ENCODE measurements around the gene UFM1. TPM values are rescaled to one million over a fixed set of nuclear protein-coding genes. Genes with fewer than 3 reads are reported as not detected.

The UFM1 gene
- total and polyA plus RNA-seq, 11 donors, result 14.6 to 40.8 (median 27.9) TPM

- H3K36me3 ChIP-seq, result no peaks in the 10 kb centered on the region
- no peaks in the 10 kb centered on the region for H3K4me1 ChIP-seq
- TF ChIP-seq, protein P1, sequence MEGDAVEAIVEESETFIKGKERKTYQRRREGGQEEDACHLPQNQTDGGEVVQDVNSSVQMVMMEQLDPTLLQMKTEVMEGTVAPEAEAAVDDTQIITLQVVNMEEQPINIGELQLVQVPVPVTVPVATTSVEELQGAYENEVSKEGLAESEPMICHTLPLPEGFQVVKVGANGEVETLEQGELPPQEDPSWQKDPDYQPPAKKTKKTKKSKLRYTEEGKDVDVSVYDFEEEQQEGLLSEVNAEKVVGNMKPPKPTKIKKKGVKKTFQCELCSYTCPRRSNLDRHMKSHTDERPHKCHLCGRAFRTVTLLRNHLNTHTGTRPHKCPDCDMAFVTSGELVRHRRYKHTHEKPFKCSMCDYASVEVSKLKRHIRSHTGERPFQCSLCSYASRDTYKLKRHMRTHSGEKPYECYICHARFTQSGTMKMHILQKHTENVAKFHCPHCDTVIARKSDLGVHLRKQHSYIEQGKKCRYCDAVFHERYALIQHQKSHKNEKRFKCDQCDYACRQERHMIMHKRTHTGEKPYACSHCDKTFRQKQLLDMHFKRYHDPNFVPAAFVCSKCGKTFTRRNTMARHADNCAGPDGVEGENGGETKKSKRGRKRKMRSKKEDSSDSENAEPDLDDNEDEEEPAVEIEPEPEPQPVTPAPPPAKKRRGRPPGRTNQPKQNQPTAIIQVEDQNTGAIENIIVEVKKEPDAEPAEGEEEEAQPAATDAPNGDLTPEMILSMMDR (IDR thresholded peaks at IDR 0.05), result no peak
- TF ChIP-seq POLR2A (IDR thresholded peaks at IDR 0.05), result no peak
- no peaks in the 10 kb centered on the region for H3K27me3 ChIP-seq
- H3K27ac ChIP-seq, result no peak overlapping the region
- 91 to 96% (median 95%) methylated on average over 1 of the region's 1 CpG for WGBS, 4 donors
- H3K4me3 ChIP-seq, result no peak overlapping the region
- ATAC-seq (no peak), DNase-seq (no peak)
- H3K9me3 ChIP-seq, result peaks cover 0 to 11% (median 0%) of the 10 kb centered on the region in 12 donors
- intact Hi-C loops (cut with DNase I), result no loop called here
Measured at GRCh38 chr13:38325426-38325825, 24.2 kb upstream of the UFM1 start.

- Histone ChIP-seq H3K9me3 (peaks cover 0 to 11% (median 0%) of the 10 kb centered on the region in 12 donors), H3K27me3 (no peaks in the 10 kb centered on the region), H3K4me1 (no peaks in the 10 kb centered on the region), H3K36me3 (no peaks in the 10 kb centered on the region), H3K27ac (no peak overlapping the region), H3K4me3 (no peak overlapping the region)
- TF ChIP-seq, protein P1 (IDR thresholded peaks at IDR 0.05), result no peak
- TF ChIP-seq POLR2A (IDR thresholded peaks at IDR 0.05), result no peak
- no peak for DNase-seq
- intact Hi-C loops (cut with DNase I), result no loop called here
- 70 to 77% (median 73%) methylated on average over 2 of the region's 2 CpGs for WGBS, 4 donors
- no peak for ATAC-seq
Measured at GRCh38 chr13:38328699-38329098, 21.0 kb upstream of the UFM1 start.

DNA sequence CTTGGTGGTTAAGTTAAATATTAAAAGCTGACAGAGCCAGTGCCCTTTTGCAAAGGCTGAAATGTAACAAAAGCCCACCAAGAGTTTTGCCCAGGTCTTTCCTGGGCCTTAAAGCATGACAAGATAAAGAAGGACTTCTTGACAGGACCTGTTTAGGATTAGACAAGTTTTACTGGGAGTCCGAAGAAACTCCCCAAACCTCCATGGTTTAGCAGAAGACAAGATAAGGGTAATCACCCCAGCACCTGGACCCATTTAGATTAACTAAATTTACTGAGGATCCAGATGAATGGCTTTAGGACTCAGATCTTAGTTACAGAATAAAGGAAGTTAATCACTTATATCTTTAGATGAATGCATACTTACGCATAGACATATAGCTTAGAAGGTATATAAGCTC is 14.8 kb upstream of the UFM1 start:
- TF ChIP-seq, protein P1 (IDR thresholded peaks at IDR 0.05), result no peak
- no peak for TF ChIP-seq POLR2A (IDR thresholded peaks at IDR 0.05)
- ATAC-seq (no peak), DNase-seq (no peak)
- Histone ChIP-seq H3K4me3 (no peak overlapping the region), H3K9me3 (no peaks in the 10 kb centered on the region), H3K36me3 (no peaks in the 10 kb centered on the region), H3K27ac (no peak overlapping the region), H3K27me3 (no peaks in the 10 kb centered on the region), H3K4me1 (no peaks in the 10 kb centered on the region)
- WGBS, 4 donors, result 73 to 92% (median 86%) methylated on average over 2 of the region's 2 CpGs
- intact Hi-C loops (cut with DNase I), result no loop called here

GRCh38 chr13:38338089-38338488 is 11.6 kb upstream of the UFM1 start:
- no peak for TF ChIP-seq POLR2A (IDR thresholded peaks at IDR 0.05)
- TF ChIP-seq, protein P1 (IDR thresholded peaks at IDR 0.05), result no peak
- Histone ChIP-seq H3K27ac (no peak overlapping the region), H3K4me3 (no peak overlapping the region), H3K4me1 (no peaks in the 10 kb centered on the region), H3K36me3 (no peaks in the 10 kb centered on the region), H3K27me3 (no peaks in the 10 kb centered on the region), H3K9me3 (no peaks in the 10 kb centered on the region)
- ATAC-seq (no peak), DNase-seq (no peak)
- WGBS, 4 donors, result 87 to 96% (median 91%) methylated on average over 2 of the region's 2 CpGs
- intact Hi-C loops (cut with DNase I), result no loop called here
